ENCODE results near the gene GMNC.

DNA sequence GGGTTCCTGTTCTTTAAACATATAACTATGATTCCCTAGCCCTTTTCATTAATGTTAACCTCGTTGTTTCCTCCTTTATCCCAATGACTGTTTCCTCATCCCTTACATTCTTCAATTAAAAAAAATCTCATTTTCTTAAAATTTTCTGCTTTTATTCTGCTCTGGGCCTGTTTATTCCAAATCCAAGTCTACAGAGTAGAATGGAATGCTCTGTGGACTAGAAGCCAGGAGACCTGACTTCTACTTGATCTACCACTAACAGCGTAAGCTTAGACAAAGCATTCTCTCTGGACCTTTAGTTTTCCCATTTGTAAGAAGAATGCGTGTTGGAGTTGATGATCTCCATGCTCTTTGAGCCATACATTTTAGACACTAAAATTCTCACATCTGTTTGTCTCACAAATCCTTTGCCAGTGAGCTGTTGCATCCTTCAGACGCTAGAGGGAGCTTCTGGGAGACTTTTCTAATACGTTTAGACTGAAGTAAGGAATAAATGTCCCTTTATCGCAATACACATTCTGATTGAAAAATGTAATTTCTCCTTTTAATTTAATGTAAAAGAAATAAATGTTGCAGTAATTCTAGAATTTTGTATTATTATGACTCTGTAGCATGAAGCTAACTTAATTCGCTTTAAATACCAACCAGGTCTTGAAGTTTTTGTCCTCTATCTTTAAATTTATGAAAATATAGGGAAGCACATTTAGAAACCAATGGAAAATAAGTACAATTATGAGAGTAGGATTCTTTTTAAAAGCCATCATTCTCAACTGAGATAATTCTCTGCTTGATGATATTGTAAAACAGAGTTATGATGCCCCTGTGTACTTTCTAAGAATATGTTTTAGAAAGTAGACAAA lies 21.7 kb upstream of the GMNC start:
- TF ChIP-seq, protein P1, sequence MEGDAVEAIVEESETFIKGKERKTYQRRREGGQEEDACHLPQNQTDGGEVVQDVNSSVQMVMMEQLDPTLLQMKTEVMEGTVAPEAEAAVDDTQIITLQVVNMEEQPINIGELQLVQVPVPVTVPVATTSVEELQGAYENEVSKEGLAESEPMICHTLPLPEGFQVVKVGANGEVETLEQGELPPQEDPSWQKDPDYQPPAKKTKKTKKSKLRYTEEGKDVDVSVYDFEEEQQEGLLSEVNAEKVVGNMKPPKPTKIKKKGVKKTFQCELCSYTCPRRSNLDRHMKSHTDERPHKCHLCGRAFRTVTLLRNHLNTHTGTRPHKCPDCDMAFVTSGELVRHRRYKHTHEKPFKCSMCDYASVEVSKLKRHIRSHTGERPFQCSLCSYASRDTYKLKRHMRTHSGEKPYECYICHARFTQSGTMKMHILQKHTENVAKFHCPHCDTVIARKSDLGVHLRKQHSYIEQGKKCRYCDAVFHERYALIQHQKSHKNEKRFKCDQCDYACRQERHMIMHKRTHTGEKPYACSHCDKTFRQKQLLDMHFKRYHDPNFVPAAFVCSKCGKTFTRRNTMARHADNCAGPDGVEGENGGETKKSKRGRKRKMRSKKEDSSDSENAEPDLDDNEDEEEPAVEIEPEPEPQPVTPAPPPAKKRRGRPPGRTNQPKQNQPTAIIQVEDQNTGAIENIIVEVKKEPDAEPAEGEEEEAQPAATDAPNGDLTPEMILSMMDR (IDR thresholded peaks at IDR 0.05): peak; percentile 31 to 86 (median 66)
- no peak for TF ChIP-seq POLR2A (IDR thresholded peaks at IDR 0.05)

Data from adrenal gland (tissue), 5 donors.